H7 (cell line): Measurements from ENCODE around the gene TMEM44. TPM values are rescaled to one million over a fixed set of nuclear protein-coding genes. Genes with fewer than 3 reads are reported as not detected.
"Not testable (repeated sequence)": the region's sequence is repeated elsewhere in the genome, so short reads cannot be mapped to it uniquely, and the experiment has no call there.

Experiments
- DNase-seq: peaks from one replicate; pipeline ENCODE4 v3.0.0; 2012
- H3K27me3 ChIP-seq: 2 replicates; pipeline ENCODE4 v1.6.0; 2011; ENCODE audit warnings: mild to moderate bottlenecking, low read length; ENCODE audit not compliant: control insufficient read depth, insufficient read depth
- H3K36me3 ChIP-seq: replicated peaks from 2 replicates; pipeline ENCODE4 v1.5.1; 2011; ENCODE audit warnings: low read length; ENCODE audit not compliant: control insufficient read depth, insufficient read depth
- H3K4me3 ChIP-seq: 2 replicates; pipeline ENCODE4 v1.5.1; 2011; ENCODE audit warnings: low read depth, mild to moderate bottlenecking, control low read depth, low read length, moderate library complexity; ENCODE audit not compliant: insufficient read depth
- total RNA-seq: library from RNA; depleted of rRNA; stranded (reverse); fragments of >200 nt; shearing (Covaris generic); gene quantifications from 2 replicates; pipeline ENCODE4 v1.2.3, GENCODE V29; 2014

Gene TMEM44
- total RNA-seq, 1 experiment from 2014 or later: 5.4 TPM

DNA sequence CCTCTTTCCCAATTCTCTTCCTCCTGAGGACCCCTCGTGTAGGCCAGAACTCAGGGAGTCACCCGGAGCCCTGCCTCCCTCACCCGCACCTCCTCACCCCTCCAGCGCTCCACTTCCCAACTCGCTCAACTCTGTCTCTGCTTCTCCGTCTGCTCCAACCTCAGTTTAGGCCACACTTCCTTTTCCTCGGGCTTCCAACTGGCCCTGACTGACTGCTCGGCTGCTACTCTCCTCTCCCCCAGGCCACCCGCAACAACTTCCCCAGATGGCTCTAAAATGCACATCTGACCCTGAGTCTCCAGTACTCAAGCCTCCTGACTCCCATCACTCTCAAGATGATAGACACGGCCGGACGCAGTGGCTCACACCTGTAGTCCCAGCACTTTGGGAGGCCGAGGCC lies 23.6 kb downstream of the TMEM44 start:
- H3K4me3 ChIP-seq: no peak overlapping the region
- H3K36me3 ChIP-seq: no peaks in the 10 kb centered on the region
- no peak for DNase-seq
- no peaks in the 10 kb centered on the region for H3K27me3 ChIP-seq

DNA sequence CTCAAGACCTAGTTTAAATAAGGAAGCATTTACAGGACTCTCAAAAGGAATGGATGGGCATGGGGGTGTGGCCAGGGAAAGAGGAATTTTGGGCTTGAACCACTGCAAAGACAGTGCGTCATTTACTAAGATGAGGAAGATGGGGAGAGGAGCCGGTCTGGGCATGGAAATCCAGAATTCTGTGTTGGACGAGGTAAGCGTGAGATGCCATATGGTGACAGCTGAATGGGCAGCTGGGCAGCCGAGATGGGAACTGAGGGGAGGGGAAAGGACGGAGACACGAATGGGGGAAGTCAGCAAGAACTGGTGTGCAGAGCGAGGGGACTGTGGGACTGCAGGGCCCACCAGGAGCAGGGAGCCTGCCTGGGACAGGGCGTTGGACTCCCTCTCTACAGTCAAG lies 24.2 kb downstream of the TMEM44 start:
- H3K27me3 ChIP-seq: no peaks in the 10 kb centered on the region
- DNase-seq: no peak

DNA sequence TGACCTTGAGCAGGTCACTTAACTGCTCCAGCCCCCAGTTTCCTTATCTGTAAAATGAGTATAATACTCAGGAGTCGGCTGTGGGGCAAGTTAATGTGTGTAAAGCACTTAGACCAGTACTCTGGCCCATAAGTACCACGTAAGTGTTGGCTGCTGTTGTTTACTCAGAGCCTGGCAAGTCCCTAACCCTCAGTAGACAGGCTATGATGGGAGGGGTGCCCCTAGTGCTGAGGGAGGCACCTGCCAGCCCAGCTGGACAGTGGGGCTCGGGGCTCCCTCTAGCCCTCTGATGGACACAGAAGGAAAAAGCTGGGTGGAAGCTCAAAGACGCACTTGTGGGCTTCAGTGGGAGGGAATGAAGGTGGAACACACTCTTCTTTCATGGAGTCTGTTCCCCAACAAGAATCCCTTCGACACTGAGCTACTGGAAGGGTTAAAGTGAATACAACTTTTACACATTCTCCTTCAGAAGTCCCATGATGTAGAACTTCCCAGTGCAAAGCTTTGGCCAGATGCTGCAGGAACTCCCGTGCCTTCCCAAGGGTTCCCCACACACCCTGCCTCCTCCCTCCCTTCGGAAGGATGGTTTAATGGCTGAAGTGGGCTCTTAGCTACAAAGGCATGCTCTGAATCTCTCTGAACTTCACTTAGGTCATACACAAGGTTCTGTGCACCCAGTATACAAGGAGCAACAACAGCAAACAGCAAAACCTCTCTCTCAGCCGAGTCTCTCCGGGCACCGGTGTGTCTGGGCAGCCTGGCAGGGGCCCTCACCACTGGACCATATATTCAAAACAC lies 25.4 kb downstream of the TMEM44 start:
- Histone ChIP-seq H3K4me3 (no peak overlapping the region), H3K27me3 (no peaks in the 10 kb centered on the region), H3K36me3 (no peaks in the 10 kb centered on the region)
- DNase-seq: peak; percentile 41

More for the DNA sequence above, 24.2 kb downstream of the TMEM44 start:
- no peaks in the 10 kb centered on the region for H3K36me3 ChIP-seq
- no peak overlapping the region for H3K4me3 ChIP-seq

DNA sequence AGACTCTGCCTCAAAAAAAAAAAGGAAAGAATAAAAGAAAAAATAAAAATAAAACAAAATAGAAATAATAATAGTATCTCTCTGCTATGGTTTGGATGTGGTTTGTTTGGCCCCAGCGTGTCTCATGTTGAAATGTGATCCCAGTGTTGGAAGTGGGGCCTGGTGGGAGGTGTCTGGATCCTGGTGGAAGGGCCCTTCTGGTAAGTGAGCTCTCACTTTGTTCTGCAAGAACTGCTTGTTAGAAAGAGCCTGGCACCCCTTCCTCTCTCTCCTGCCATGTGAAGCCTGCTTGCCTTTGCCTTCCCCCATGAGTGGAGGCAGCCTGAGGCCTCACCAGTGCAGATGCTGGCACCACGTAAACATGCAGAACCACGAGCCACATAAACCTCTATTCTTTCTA lies 26.3 kb downstream of the TMEM44 start:
- Histone ChIP-seq H3K36me3 (no peaks in the 10 kb centered on the region), H3K4me3 (no peak overlapping the region), H3K27me3 (no peaks in the 10 kb centered on the region)
- no peak for DNase-seq

DNA sequence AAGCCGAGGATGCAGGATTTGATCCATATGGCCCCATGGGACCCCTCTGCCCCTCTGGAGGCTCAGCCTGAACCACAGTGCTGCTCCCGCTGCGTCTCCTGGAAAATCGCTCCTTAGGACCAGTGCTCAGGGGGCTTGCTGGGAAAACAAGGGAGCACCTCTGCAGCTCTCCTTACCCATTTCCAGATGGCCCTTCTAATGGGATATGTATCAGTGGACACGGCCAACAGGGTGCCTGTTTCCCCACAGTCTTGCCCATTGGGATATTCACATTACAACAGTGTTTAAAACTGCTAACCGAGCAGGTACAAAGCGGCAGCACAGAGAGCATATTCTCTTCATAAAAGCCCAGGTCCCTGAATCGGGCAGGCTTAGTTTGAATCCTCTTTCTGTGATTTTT lies 27.1 kb downstream of the TMEM44 start:
- no peak for DNase-seq
- Histone ChIP-seq H3K4me3 (no peak overlapping the region), H3K36me3 (no peaks in the 10 kb centered on the region), H3K27me3 (no peaks in the 10 kb centered on the region)

DNA sequence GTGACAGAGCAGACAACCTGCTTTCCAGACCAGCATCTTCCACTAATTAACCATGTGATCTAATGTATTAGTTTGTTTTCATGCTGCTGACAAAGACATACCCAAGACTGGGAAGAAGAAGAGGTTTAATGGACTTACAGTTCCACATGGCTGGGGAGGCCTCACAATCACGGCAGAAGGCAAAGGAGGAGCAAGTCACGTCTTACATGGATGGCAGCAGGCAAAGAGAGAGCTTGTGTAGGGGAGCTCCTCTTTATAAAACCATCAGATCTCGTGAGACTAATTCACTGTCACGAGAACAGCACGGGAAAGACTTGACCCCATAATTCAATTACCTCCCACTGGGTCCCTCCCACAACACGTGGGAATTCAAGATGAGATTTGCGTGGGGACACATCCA lies 27.9 kb downstream of the TMEM44 start:
- DNase-seq, H3K4me3 ChIP-seq, H3K27me3 ChIP-seq, H3K36me3 ChIP-seq: not testable (repeated sequence)

DNA sequence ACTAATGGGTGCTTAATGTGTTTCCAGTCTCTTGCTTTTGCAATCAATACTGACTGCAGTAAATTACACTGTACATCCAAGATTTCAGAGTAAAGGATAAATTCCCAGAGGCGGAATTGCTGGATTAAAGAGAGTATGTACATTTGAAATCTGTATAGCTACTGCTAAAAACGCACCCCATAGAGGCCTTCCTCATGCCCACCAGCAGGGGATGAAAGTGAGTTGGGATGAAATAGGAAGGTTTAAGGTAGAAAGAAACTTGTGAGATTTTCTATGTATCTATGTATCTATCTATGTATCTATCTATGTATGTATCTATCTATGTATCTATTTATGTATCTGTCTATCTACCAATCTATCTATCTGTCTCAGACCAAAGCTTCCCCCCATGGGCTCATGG lies 28.4 kb downstream of the TMEM44 start:
- Histone ChIP-seq H3K4me3 (no peak overlapping the region), H3K27me3 (no peaks in the 10 kb centered on the region), H3K36me3 (no peaks in the 10 kb centered on the region)
- DNase-seq: peak; percentile 51

DNA sequence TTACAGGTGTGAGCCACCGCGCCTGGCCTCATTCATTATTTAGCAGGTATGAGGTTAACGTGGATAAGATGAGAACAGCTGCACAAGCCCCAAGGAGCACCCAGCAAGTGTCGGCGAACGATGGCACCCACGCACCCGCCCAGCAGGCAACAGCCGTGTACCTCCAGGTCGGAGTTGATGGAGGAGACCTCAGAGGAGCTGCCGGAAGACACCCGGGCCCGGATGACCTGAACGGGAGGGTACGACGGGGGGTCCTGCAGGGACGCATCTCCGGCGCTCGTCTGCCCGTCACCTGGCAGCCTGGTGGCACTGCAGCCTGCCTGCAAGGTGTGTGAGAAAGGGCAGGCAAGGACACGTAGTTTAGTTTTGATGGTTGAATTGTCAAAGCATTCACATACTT lies 29.1 kb downstream of the TMEM44 start:
- Histone ChIP-seq H3K4me3 (no peak overlapping the region), H3K36me3 (no peaks in the 10 kb centered on the region), H3K27me3 (no peaks in the 10 kb centered on the region)
- DNase-seq: no peak

DNA sequence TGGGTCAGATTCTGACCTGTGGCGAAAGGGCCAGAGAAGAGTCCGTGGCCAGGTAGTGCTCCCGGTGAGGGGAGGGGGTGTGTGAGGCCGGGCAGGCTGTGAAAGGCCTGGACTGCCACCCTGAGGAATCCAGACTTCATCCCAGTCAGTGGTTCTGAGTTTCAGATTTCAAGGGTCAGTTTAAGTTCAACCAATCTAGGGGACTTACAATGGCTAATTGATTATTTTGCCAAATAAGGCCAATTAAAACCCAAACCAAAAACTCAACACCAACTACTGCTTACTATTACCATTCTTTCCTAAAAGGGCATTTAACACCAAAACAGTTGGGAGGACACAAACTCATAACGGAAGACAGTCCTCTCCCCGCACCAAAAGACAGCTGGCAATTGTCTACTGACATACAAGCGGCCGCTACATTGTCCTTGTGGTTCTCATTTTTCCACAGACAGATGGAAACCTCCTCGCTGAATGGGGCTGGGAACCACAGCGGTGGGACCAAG lies 30.5 kb downstream of the TMEM44 start:
- H3K4me3 ChIP-seq: no peak overlapping the region
- no peaks in the 10 kb centered on the region for H3K36me3 ChIP-seq
- DNase-seq: no peak
- no peaks in the 10 kb centered on the region for H3K27me3 ChIP-seq

DNA sequence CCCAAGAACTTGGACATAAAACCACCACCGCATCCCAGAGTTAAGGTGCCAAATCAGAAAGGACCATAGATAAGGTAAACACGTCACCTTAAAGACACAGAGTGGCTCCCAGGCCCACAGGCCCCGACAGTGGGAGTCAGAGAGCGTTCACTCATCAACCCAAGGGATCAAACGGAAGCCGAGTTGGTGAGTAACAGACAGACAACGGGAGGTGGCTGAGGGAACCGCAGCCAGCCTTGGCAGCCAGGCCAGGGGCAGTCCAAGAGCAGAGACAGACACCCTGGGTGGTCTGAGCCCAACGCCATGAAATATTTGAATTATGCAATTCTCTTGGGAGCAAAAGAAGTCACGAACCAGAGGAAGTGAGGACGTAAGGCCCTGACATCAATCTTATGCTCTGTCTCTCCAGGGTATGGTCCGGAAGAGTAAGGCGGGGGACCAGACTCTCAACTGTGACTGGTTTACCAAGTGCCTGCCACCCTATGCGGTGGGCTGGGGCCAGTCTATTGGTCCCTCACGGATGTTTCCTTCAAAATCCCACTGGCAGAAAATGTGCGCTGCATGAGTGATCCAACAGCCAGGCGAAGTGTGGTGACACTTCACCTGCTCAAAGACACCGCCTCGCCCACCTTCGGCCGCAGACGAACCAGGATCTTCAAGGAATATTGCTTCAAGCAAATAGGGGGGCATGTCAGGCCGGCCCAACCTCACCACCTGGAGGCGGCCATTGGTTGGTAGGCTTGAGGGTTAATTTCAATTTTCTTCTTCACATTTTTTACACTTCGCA lies 34.3 kb downstream of the TMEM44 start:
- Histone ChIP-seq H3K27me3 (no peaks in the 10 kb centered on the region), H3K36me3 (no peaks in the 10 kb centered on the region), H3K4me3 (no peak overlapping the region)
- no peak for DNase-seq

DNA sequence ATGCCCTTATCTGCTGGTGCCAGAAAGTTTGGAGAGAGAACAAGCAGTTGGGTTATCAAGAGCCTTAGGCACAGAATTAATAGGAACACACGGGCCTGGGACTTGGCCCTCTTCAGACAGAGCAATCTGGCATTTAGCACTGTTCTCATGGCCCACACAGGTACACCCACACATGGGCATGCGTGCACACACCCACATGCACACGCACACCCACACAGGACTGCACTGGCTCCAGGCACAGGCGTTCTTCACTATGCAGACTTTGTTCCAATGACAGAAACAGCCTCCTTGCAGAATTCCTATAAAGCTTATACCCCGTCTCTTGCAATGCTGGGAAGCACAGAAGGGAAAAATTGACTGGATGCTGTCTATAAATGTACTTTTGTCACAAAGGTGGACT lies 36.3 kb downstream of the TMEM44 start:
- H3K27me3 ChIP-seq: no peaks in the 10 kb centered on the region
- no peak for DNase-seq
- no peak overlapping the region for H3K4me3 ChIP-seq
- H3K36me3 ChIP-seq: no peaks in the 10 kb centered on the region

DNA sequence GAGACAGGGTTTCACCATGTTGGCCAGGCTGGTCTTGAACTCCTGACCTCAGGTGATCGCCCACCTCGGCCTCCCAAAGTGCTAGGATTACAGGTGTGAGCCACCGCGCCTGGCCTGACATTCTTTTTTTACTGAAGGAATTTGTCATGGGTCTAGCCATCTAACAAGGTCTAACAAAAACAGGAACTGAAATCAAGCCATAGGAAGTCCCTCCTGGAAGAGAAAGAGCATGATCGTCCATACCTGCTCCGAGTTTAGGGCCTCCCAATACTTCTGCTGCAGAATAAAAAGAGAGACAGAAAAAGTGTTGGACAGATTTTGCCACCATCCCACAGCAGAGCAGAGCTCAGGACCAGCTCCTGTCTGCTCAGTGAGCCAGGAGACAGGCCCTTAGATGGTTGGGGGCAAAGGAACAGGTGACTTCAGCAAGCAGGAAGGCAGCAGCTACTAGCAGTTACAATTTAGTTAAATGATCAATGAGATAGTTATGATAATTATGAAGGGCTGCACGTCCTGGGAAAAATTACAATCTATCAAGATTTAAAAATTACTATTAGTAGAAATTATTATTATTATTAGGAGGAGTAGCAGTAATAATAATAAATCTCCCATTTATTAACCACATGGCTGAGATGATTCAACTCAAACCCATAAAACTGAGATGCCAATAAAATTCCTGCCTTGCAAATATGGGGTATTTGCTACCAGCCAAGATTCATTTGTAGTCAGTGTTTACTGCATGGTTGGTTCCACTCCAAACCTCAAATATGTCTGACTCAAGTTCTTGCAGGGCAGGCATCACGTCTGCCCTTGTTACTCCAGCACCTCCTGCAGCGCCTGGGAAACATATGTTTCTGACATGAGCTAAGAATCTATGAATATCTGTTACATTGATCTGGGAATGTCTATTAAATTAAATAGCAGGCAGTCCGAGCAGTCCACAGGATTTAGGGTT lies 40.1 kb downstream of the TMEM44 start:
- Histone ChIP-seq H3K36me3 (no peaks in the 10 kb centered on the region), H3K27me3 (no peaks in the 10 kb centered on the region), H3K4me3 (no peak overlapping the region)
- no peak for DNase-seq

DNA sequence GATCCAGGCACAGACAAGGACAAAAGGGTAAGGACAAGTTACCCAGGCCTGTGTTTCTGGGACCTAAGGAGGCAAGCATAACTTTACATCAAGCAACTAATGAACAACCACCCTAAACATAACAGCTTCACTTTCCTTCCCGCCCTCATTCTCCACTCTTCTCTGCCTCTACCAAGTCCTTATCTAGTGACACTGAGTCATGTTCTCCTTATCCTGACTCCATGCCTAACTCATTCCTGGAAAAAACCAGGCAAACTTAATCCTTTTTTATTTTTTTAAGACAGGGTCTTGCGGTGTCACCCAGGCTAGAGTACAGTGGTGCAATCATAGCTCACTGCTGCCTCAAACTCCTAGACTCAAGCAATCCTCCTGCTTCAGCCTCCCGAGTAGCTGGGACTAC lies 44.5 kb downstream of the TMEM44 start:
- H3K4me3 ChIP-seq: no peak overlapping the region
- H3K36me3 ChIP-seq: no peaks in the 10 kb centered on the region
- no peaks in the 10 kb centered on the region for H3K27me3 ChIP-seq
- DNase-seq: no peak

DNA sequence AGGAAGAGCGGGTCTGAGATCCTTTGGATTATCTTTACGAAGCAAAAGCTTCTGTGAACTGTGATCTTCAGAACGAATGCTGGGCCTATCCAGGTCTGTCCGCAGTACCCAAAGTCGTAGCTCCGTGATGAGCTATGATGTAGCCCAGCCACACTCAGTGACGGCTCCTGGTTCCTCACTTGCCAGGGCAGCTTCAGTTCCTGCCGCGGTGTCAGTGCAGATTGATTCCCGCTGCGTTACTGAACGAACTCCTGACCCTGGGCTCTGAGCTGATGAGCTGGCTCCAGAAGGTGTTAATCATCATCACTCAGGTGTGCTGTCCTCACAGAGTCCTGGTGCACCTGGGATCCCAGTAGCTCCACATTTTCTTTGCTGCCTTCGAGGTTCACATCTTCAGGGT lies 45.0 kb downstream of the TMEM44 start:
- Histone ChIP-seq H3K36me3 (no peaks in the 10 kb centered on the region), H3K4me3 (no peak overlapping the region), H3K27me3 (no peaks in the 10 kb centered on the region)
- DNase-seq: no peak
